Measurements from ENCODE around the gene RGS18.
"Not testable (repeated sequence)": the region's sequence is repeated elsewhere in the genome, so short reads cannot be mapped to it uniquely, and the experiment has no call there.

RGS18 gene, protein sequence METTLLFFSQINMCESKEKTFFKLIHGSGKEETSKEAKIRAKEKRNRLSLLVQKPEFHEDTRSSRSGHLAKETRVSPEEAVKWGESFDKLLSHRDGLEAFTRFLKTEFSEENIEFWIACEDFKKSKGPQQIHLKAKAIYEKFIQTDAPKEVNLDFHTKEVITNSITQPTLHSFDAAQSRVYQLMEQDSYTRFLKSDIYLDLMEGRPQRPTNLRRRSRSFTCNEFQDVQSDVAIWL

GRCh38 chr1:192158181-192158580 lies at the start of gene RGS18:
Gene RGS18 (plus strand): TSS chr1:192158462. CDS start chr1:192158638, 176 bp downstream.
- DNase-seq (ENCODE audit: low read depth in 2 of 3, low spot score in 1 of 3), result no peak

DNA sequence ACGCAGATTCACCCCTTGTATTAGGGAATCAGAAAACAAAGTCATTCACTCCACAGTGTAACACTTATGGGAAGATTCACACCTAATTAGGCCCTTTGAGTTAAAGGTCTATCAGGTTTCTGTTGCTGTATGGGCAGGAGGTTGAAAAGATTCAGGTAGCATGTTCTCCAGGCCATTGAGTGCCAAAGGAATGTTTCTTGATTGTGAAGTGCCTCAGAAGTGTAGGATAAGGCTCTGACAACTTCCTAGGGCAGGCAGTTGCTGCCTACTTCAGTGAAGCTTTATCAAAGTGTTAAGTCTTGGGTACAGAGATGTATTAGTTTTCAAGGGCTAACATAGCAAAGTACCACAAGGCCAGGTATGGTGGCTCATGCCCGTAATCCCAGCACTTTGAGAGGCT lies 48.7 kb upstream of the RGS18 start:
- DNase-seq (ENCODE audit: low read depth in 2 of 3, low spot score in 1 of 3), result no peak

GRCh38 chr1:192115000-192115399 lies 43.3 kb upstream of the RGS18 start:
- no peak for DNase-seq (ENCODE audit: low read depth in 2 of 3, low spot score in 1 of 3)

DNA sequence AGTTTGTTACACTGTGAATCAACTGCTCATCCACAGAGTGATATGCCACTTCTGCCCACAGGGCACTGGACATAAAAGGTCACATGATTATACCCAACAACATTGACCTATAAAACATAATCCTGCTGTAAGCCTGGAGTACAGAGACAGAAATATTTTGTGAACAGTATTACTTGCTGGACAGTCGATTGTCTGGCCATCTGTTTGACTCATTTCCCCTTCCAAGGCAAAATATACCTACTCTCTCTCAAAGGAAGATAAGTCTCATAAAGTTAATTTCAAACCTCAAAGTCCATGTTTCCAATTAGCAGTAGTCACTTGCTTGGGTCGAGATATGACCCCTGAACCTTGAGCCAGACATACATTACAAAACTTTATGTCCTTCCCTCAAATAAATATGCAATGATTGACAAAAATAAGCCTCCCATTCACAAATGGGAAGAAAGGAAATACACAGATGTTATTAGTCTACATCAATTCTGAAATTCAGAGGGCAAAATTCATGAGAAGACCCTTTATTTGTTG lies 39.3 kb upstream of the RGS18 start:
- no peak for DNase-seq (ENCODE audit: low read depth in 2 of 3, low spot score in 1 of 3)

DNA sequence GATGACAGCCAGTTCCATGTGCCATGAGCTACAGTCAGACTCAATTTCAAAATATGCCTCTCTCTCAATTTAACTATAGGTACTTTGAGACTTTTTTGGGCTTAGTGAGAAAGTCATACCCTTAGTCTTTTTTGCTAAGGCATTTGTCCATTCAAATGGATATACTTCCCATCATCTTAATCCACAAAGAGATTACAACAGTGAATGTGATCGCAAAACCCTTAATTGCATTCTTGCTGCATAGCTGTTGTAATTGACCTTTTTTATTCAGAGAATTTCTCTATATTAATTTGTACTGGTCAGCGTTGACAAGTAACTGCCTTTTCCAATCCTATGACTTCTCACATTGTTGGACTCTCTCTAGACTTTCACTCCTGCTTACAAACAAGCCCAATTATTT lies 38.6 kb upstream of the RGS18 start:
- no peak for DNase-seq (ENCODE audit: low read depth in 2 of 3, low spot score in 1 of 3)

- DNase-seq (ENCODE audit: low read depth in 2 of 3, low spot score in 1 of 3), result no peak
These were observed 35.6 kb upstream of the RGS18 start for GRCh38 chr1:192122668-192123067.

- no peak for DNase-seq (ENCODE audit: low read depth in 2 of 3, low spot score in 1 of 3)
These were observed 35.0 kb upstream of the RGS18 start for GRCh38 chr1:192123212-192123611.

GRCh38 chr1:192126030-192126619 lies 32.1 kb upstream of the RGS18 start:
- no peak for DNase-seq (ENCODE audit: low read depth in 2 of 3, low spot score in 1 of 3)

- no peak for DNase-seq (ENCODE audit: low read depth in 2 of 3, low spot score in 1 of 3)
These were observed 28.1 kb upstream of the RGS18 start for GRCh38 chr1:192130175-192130574.

GRCh38 chr1:192130865-192131264 lies 27.4 kb upstream of the RGS18 start:
- DNase-seq (ENCODE audit: low read depth in 2 of 3, low spot score in 1 of 3), result not testable (repeated sequence)

DNA sequence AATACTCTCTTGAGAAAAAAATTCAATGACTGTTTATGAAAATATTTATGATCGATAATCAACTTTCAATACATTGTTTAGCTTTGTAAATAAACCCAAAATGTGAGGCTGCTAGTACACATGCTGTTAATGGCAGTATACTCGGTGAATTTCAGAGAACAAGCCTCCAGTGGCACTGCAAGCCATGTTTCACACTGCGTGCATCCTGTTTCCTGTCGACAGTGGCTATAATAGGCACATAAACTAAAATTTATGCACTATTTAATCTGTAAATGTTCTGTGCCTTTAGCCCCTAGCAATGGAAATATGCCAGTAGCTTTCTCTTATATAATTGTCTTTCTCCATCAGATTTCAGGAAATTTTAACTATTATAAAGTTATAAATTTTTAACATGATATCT lies 26.3 kb upstream of the RGS18 start:
- no peak for DNase-seq (ENCODE audit: low read depth in 2 of 3, low spot score in 1 of 3)

GRCh38 chr1:192133350-192133926 lies 24.8 kb upstream of the RGS18 start:
- no peak for DNase-seq (ENCODE audit: low read depth in 2 of 3, low spot score in 1 of 3)

GRCh38 chr1:192140382-192140781 lies 17.9 kb upstream of the RGS18 start:
- no peak for DNase-seq (ENCODE audit: low read depth in 2 of 3, low spot score in 1 of 3)

GRCh38 chr1:192147221-192147620 lies 11.0 kb upstream of the RGS18 start:
- DNase-seq (ENCODE audit: low read depth in 2 of 3, low spot score in 1 of 3), result no peak

DNA sequence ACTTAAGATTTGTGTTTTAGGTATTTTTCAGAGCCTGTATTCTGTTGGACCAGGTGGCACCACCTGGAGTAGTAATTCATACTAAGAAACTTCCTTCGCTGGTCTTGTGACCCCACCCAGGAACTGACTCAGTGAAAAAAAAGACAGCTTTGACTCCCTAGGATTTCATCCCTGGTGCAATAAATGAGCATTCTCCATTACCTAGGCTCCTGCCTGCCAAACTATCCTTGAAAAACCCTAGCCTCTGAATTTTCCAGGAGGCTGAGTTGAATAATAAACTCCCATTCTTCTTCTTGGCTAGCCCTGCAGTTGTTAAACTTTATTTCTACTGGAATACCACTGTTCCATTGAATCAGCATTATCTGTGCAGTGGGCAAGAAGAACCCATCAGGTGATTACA lies 10.6 kb upstream of the RGS18 start:
- no peak for DNase-seq (ENCODE audit: low read depth in 2 of 3, low spot score in 1 of 3)

DNA sequence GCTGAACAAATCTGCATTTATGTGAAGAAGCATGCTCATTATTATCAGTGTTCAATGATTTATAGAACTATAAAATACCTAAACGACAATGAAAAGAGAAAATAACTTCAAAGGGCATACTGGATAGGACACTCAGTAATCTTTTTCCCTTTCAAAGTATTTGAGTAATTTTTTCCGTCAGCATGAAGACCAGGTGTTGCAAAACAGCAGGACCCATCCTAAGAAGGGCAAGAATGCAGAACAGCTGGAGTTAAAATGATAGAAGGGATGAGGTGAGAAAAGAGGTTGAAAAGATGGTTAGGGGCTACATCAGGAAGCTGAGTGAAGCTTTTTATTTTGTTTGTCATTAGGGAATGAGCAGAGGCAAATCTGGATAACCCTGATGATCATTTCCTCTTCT lies 7.1 kb upstream of the RGS18 start:
- DNase-seq (ENCODE audit: low read depth in 2 of 3, low spot score in 1 of 3), result no peak

GRCh38 chr1:192153276-192153675 lies 5.0 kb upstream of the RGS18 start:
- no peak for DNase-seq (ENCODE audit: low read depth in 2 of 3, low spot score in 1 of 3)

- no peak for DNase-seq (ENCODE audit: low read depth in 2 of 3, low spot score in 1 of 3)
These were observed 1.2 kb upstream of the RGS18 start for GRCh38 chr1:192157067-192157466.

GRCh38 chr1:192159014-192159413 lies 752 bp downstream of the RGS18 start:
- no peak for DNase-seq (ENCODE audit: low read depth in 2 of 3, low spot score in 1 of 3)

GRCh38 chr1:192159781-192160180 lies 1.5 kb downstream of the RGS18 start:
- DNase-seq (ENCODE audit: low read depth in 2 of 3, low spot score in 1 of 3), result no peak

- DNase-seq (ENCODE audit: low read depth in 2 of 3, low spot score in 1 of 3), result no peak
These were observed 1.9 kb downstream of the RGS18 start for GRCh38 chr1:192160196-192160595.

GRCh38 chr1:192161976-192162375 lies 3.7 kb downstream of the RGS18 start:
- no peak for DNase-seq (ENCODE audit: low read depth in 2 of 3, low spot score in 1 of 3)

- no peak for DNase-seq (ENCODE audit: low read depth in 2 of 3, low spot score in 1 of 3)
These were observed 4.1 kb downstream of the RGS18 start for GRCh38 chr1:192162376-192162775.
